Esophagus squamous epithelium (tissue), 4 donors: Measurements from ENCODE around the gene PKHD1.

Source experiments
- POLR2A ChIP-seq, 4 donors: fragments of 450-650 bp; IDR thresholded peaks; one replicate each; pipeline ENCODE4 v1.6.1; 2017; ENCODE audit warnings: antibody characterized with exemption in 4 of 4, mild to moderate bottlenecking in 4 of 4, moderate library complexity in 3 of 4
- TF ChIP-seq, protein P1 (sequence below), 6 experiments: fragments of 450-650 bp in 4 of 6; fragments of 200-600 bp in 2 of 6; sonication (generic) in 2 of 6; IDR thresholded peaks; one replicate each; pipeline ENCODE4 v1.5.1; 2016 to 2019; ENCODE audit warnings: antibody characterized with exemption in 6 of 6, mild to moderate bottlenecking in 4 of 6, moderate library complexity in 4 of 6

DNA sequence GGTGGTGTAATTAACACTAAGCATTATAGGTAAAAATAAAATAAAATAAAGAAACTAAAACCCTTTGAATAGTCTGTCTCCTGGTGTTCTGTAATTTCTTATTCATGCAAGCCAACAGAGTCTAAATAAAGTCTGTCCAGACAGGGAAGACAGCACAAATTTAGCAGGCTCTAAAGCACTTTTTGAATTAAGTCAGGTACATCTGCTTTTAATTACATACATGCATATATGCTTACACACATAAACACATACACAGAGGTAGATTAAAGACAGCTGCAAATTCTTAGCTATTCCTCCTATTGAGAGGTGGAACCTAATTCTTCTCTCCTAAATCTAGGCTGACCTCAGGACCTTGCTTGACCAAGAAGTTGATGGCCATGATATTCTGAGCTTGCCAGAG lies 262.5 kb downstream of the PKHD1 start:
- TF ChIP-seq, protein P1, sequence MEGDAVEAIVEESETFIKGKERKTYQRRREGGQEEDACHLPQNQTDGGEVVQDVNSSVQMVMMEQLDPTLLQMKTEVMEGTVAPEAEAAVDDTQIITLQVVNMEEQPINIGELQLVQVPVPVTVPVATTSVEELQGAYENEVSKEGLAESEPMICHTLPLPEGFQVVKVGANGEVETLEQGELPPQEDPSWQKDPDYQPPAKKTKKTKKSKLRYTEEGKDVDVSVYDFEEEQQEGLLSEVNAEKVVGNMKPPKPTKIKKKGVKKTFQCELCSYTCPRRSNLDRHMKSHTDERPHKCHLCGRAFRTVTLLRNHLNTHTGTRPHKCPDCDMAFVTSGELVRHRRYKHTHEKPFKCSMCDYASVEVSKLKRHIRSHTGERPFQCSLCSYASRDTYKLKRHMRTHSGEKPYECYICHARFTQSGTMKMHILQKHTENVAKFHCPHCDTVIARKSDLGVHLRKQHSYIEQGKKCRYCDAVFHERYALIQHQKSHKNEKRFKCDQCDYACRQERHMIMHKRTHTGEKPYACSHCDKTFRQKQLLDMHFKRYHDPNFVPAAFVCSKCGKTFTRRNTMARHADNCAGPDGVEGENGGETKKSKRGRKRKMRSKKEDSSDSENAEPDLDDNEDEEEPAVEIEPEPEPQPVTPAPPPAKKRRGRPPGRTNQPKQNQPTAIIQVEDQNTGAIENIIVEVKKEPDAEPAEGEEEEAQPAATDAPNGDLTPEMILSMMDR (IDR thresholded peaks at IDR 0.05), result no peak
- no peak for TF ChIP-seq POLR2A (IDR thresholded peaks at IDR 0.05)
